Stomach smooth muscle (tissue), 2 donors: ENCODE results near the gene CLCN6.

Experiments used
- H3K27ac ChIP-seq: one replicate; pipeline ENCODE4 v1.7.0; 2013; ENCODE audit warnings: mild to moderate bottlenecking, low read length, inconsistent platforms
- H3K27me3 ChIP-seq, 2 donors: one replicate each; pipeline ENCODE4 v1.7.0; 2013; ENCODE audit warnings: low read length in 2 of 2; ENCODE audit not compliant: insufficient read depth in 2 of 2, control insufficient read depth in 1 of 2
- H3K36me3 ChIP-seq, 2 donors: one replicate each; pipeline ENCODE4 v1.7.0; 2013; ENCODE audit warnings: low read length in 2 of 2; ENCODE audit not compliant: control insufficient read depth in 2 of 2, insufficient read depth in 2 of 2
- H3K4me1 ChIP-seq: one replicate; pipeline ENCODE4 v1.7.0; 2013; ENCODE audit warnings: low read length; ENCODE audit not compliant: control insufficient read depth, insufficient read depth
- H3K4me3 ChIP-seq, 2 donors: one replicate each; pipeline ENCODE4 v1.7.0; 2013; ENCODE audit warnings: low read length in 2 of 2
- H3K9ac ChIP-seq, 2 donors: one replicate each; pipeline ENCODE4 v1.7.0; 2013; ENCODE audit warnings: low read length in 2 of 2, mild to moderate bottlenecking in 1 of 2
- H3K9me3 ChIP-seq, 2 donors: one replicate each; pipeline ENCODE4 v1.7.0; 2013; ENCODE audit warnings: low read length in 2 of 2; ENCODE audit not compliant: control insufficient read depth in 2 of 2
- donor health status: healthy.
- donor health status: Pancreatic carcinoma.

CLCN6 gene

DNA sequence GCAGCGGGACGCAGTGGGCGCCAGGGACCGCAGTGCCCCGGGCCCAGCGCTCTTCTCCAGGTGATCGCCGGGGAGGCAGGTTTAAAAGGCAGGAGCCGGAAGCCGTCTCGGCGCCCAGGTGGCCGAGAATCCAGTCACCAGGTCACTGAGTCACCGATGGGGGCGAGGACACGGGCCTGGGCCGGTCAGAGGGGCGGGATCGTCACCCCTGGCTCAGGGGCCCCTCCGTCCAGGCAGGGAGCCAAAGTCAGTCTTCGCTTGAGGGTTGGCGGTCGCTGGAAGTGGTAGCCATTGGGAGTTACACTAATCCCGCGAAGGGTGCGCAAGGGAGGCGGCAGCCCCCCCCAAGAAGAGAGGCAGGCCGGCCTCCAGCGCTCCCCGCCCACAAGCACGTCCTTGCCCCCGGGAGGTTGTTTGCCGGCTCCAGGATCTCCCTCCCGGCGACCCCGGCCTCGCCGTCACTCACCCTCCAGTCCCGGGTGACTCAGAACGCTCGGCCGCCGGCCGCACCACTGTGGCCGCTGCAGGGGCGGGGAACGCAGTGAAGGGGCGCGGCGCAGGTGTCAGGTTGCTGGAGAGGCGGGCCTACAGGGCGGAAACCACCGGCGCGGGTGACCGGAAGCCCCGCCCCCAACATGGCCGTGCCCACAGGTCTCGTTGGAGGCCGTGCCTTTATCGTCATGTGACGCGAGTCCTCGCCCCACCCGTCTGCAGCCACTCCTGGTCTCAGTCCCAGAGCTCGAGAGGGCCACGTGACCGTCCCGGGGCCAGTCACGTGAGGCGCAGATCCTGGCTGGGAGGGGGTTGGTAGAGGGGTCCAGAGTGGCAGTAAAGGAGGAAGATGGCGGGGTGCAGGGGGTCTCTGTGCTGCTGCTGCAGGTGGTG is at the start of gene CLCN6, which contains the start of gene MTHFR:
CLCN6 (plus strand) TSS at position 770 of the 885 bp plus-strand sequence; CDS start at position 842, 72 bp downstream.
MTHFR (minus strand) TSS at position 543 of the 885 bp plus-strand sequence. CDS start 2,848 bp downstream, outside the sequence.
- no peaks in the 10 kb centered on the region for H3K9me3 ChIP-seq
- peak within 1 kb of the TSS; percentile 88 to 92 for H3K9ac ChIP-seq
- peaks cover 8 to 12% of the 10 kb centered on the region in 2 donors for H3K36me3 ChIP-seq
- peak within 1 kb of the TSS; percentile 96 for H3K27ac ChIP-seq
- peak within 1 kb of the TSS; percentile 91 to 93 for H3K4me3 ChIP-seq
- H3K27me3 ChIP-seq: no peaks in the 10 kb centered on the region
- peaks cover 50% of the 10 kb centered on the region for H3K4me1 ChIP-seq

DNA sequence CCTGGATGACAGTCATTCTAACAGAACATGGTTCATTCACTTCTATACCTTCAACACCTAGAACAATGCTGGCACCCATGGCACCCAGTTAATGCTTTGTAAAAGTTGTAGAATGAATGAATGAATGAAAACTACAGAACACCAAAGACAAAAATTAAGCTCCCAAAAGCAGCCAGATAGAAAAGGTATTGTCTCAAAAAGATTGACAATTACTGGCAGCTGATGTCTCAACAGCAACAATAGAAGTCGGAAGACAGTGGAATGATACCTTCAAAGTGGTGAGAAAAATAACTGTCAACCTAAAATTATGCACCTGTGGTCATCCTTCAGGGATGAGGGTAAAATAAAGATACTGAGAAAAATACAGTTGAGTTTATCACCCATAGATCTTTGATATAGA is 48.9 kb upstream of the CLCN6 start:
- no peaks in the 10 kb centered on the region for H3K36me3 ChIP-seq
- peaks cover 3% of the 10 kb centered on the region for H3K4me1 ChIP-seq
- H3K9me3 ChIP-seq: no peaks in the 10 kb centered on the region
- H3K27ac ChIP-seq: no peak overlapping the region
- peaks cover 7 to 10% of the 10 kb centered on the region in 2 donors for H3K27me3 ChIP-seq
- H3K9ac ChIP-seq: no peak overlapping the region
- H3K4me3 ChIP-seq: no peak overlapping the region

- Histone ChIP-seq H3K9ac (no peak overlapping the region), H3K36me3 (no peaks in the 10 kb centered on the region), H3K9me3 (no peaks in the 10 kb centered on the region), H3K27ac (no peak overlapping the region), H3K4me3 (no peak overlapping the region), H3K4me1 (peaks cover 4% of the 10 kb centered on the region), H3K27me3 (peaks cover 16% of the 10 kb centered on the region in 2 donors)
Observed at GRCh38 chr1:11759791-11760190, 46.2 kb upstream of the CLCN6 start.

- H3K9ac ChIP-seq: no peak overlapping the region
- H3K4me1 ChIP-seq: peaks cover 4% of the 10 kb centered on the region
- H3K9me3 ChIP-seq: no peaks in the 10 kb centered on the region
- H3K27me3 ChIP-seq: peaks cover 16% of the 10 kb centered on the region in 2 donors
- no peak overlapping the region for H3K27ac ChIP-seq
- no peaks in the 10 kb centered on the region for H3K36me3 ChIP-seq
- H3K4me3 ChIP-seq: no peak overlapping the region
Observed at GRCh38 chr1:11761285-11761684, 44.7 kb upstream of the CLCN6 start.

DNA sequence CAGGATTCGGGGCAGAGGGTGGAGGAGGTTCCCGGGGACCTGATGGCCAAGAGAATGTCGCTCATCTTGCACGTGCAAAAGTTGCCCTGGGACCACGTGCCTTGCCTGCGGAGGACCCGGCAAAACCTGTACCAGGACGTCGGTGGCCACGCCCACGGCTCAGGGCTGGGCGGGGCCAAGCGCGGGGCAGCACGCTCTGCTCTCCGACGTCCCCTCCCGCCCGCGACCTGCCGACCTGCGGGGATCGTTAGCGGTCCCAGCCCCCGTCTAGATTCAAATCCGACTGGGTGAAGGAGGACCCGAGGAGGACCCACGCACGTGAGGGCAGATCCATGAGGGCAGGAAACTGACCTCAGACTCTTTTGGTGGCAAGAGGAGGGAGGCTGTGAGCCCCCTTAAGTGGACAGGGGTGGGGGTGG is 44.0 kb upstream of the CLCN6 start, which contains the start of gene C1orf167:
C1orf167 (plus strand) TSS at position 206 of the 419 bp plus-strand sequence. CDS start 2,208 bp downstream, outside the sequence.
- H3K27ac ChIP-seq: no peak within 1 kb of the TSS
- H3K9ac ChIP-seq: no peak within 1 kb of the TSS
- no peaks in the 10 kb centered on the region for H3K36me3 ChIP-seq
- no peaks in the 10 kb centered on the region for H3K9me3 ChIP-seq
- peaks cover 4% of the 10 kb centered on the region for H3K4me1 ChIP-seq
- H3K4me3 ChIP-seq: no peak within 1 kb of the TSS
- peaks cover 16% of the 10 kb centered on the region in 2 donors for H3K27me3 ChIP-seq

- Histone ChIP-seq H3K9ac (no peak overlapping the region), H3K27ac (no peak overlapping the region), H3K4me1 (peaks cover 4% of the 10 kb centered on the region), H3K4me3 (no peak overlapping the region), H3K27me3 (peaks cover 16% of the 10 kb centered on the region in 2 donors), H3K9me3 (no peaks in the 10 kb centered on the region), H3K36me3 (no peaks in the 10 kb centered on the region)
Observed at GRCh38 chr1:11764115-11764514, 41.9 kb upstream of the CLCN6 start.

GRCh38 chr1:11764519-11764918 is 41.5 kb upstream of the CLCN6 start:
- no peak overlapping the region for H3K27ac ChIP-seq
- H3K9me3 ChIP-seq: no peaks in the 10 kb centered on the region
- no peak overlapping the region for H3K9ac ChIP-seq
- H3K36me3 ChIP-seq: no peaks in the 10 kb centered on the region
- H3K27me3 ChIP-seq: peaks cover 16% of the 10 kb centered on the region in 2 donors
- peaks cover 4% of the 10 kb centered on the region for H3K4me1 ChIP-seq
- no peak overlapping the region for H3K4me3 ChIP-seq

DNA sequence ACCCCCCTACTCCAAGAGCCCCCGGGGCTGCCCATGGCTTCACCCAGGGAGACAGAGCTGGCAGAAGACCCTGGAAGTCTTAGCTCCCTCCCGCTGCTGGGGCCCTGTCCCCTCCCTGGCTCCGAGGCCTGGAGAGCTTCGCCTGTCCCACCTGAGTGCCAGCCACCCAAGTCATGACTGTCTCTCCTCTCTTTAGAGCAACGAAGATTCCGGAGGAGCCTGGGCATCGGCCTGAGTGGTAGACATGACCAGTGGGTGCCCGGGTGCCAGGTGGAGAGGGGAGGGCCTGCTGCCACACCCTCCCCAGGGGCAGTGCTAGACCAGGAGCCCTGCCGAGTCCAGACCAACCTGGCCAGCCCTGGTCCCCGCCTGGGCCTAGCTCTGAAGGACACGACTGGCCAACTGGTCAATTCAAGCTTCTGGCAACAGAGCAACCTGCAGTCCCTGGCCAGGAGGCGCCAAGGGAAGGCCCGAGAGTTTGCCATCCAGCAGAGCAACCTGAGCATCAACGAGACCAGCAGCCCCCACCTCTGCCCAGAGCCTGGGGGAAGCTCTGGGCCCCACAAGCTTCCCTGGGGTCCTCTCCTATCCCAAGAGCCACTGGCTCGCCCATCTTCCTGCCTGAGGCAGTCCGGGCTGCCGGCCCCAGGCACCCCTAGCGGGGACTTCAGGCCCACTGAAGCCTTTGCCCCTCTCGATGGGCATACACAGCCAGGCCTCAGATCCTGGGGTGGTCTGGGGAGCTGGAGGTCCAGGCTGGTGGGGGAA is 40.1 kb upstream of the CLCN6 start:
- no peak overlapping the region for H3K27ac ChIP-seq

DNA sequence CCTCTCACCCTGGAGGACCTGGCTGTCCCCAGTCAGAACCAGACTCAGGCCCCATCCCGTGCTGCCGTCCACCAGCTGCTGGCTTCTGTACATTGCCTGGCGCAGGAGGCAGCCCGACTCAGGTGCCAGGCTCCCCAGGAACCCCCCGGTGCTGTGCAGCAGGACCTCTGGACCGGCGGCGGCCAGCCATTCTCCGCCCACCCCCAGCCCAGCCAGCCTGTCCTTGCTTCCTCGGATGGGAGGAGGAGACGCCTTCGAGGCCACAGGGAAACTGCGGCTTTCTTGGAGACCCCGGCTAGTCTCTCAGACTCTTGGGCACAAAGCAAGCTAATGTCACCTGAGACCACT is 39.6 kb upstream of the CLCN6 start:
- Histone ChIP-seq H3K4me3 (no peak overlapping the region), H3K9me3 (no peaks in the 10 kb centered on the region), H3K36me3 (no peaks in the 10 kb centered on the region), H3K9ac (no peak overlapping the region), H3K4me1 (peaks cover 4% of the 10 kb centered on the region), H3K27me3 (peaks cover 12 to 13% of the 10 kb centered on the region in 2 donors), H3K27ac (no peak overlapping the region)

More for the DNA sequence above, 40.1 kb upstream of the CLCN6 start:
- Histone ChIP-seq H3K9ac (no peak overlapping the region), H3K36me3 (no peaks in the 10 kb centered on the region), H3K4me1 (peaks cover 4% of the 10 kb centered on the region), H3K9me3 (no peaks in the 10 kb centered on the region), H3K27me3 (peaks cover 13% of the 10 kb centered on the region in 2 donors), H3K4me3 (no peak overlapping the region)

DNA sequence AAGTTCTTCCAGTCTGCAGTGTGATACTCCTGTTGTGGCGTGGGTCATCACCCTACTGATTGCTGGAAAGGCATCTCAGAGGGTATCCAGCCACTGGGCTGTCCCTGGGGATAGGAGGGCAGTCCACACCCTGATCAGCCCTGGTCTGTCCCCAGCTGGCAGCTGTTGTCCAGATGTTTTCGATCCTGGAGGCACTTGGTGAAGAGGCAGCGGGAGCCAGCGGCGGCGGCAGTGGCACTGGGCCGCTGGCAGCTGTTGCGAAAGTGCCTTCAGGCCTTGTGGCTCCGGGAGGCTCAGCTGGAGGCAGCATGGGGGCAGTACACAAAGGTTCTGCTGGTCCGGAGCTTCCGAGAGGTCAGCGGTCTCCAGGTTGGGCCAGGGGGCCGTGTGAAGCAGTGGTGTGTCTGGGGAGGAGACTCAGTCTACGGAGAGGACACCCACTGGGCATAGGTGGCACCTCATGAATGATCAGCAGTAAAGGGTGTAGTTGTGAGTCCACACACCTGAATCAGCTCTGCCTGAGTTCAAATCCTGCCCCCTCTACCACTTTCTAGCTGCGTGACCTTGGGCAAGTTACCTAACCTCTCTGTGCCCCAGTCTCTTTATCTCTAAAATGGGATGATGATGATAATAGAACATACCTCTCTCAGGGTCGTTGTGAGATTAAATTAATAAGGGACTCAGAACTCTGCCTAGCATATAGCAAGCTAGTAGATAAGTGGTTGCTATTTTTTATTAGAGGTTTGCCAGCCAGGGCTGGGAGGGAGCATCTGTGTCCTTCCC is 37.9 kb upstream of the CLCN6 start:
- Histone ChIP-seq H3K36me3 (no peaks in the 10 kb centered on the region), H3K9ac (no peak overlapping the region), H3K4me1 (no peaks in the 10 kb centered on the region), H3K4me3 (no peak overlapping the region), H3K27me3 (peaks cover 2% of the 10 kb centered on the region in 2 donors), H3K9me3 (no peaks in the 10 kb centered on the region), H3K27ac (no peak overlapping the region)
